ENCODE measurements around the gene NBPF3.
"Not testable (repeated sequence)": the region's sequence is repeated elsewhere in the genome, so short reads cannot be mapped to it uniquely, and the experiment has no call there.

The NBPF3 gene

GRCh38 chr1:21436488-21437340 is 3.2 kb upstream of the NBPF3 start:
- no peak for DNase-seq
- in situ Hi-C loops (cut with HindIII; ENCODE audit: low pct_ligation_motif_present, low pct_unique_long_range_greater_than_20kb, low sequenced_read_pairs) = no loop called here

- no peak for DNase-seq
- in situ Hi-C loops (cut with HindIII; ENCODE audit: low pct_ligation_motif_present, low pct_unique_long_range_greater_than_20kb, low sequenced_read_pairs) = no loop called here
Observed at GRCh38 chr1:21437341-21437640, 2.6 kb upstream of the NBPF3 start.

GRCh38 chr1:21438646-21439312 is 1.2 kb upstream of the NBPF3 start:
- DNase-seq; in situ Hi-C loops (cut with HindIII; ENCODE audit: low pct_ligation_motif_present, low pct_unique_long_range_greater_than_20kb, low sequenced_read_pairs): not testable (repeated sequence)

GRCh38 chr1:21439345-21439720 is 604 bp upstream of the NBPF3 start:
- in situ Hi-C loops (cut with HindIII; ENCODE audit: low pct_ligation_motif_present, low pct_unique_long_range_greater_than_20kb, low sequenced_read_pairs) = no loop called here
- DNase-seq = no peak

- in situ Hi-C loops (cut with HindIII; ENCODE audit: low pct_ligation_motif_present, low pct_unique_long_range_greater_than_20kb, low sequenced_read_pairs); DNase-seq: not testable (repeated sequence)
Observed at GRCh38 chr1:21440630-21441125, 741 bp downstream of the NBPF3 start.

GRCh38 chr1:21446647-21447046 is 6.7 kb downstream of the NBPF3 start:
- in situ Hi-C loops (cut with HindIII; ENCODE audit: low pct_ligation_motif_present, low pct_unique_long_range_greater_than_20kb, low sequenced_read_pairs); DNase-seq: not testable (repeated sequence)

GRCh38 chr1:21447311-21447710 is 7.4 kb downstream of the NBPF3 start:
- no peak for DNase-seq
- in situ Hi-C loops (cut with HindIII; ENCODE audit: low pct_ligation_motif_present, low pct_unique_long_range_greater_than_20kb, low sequenced_read_pairs) = no loop called here

GRCh38 chr1:21449906-21450305 is 10.0 kb downstream of the NBPF3 start:
- DNase-seq = no peak
- in situ Hi-C loops (cut with HindIII; ENCODE audit: low pct_ligation_motif_present, low pct_unique_long_range_greater_than_20kb, low sequenced_read_pairs) = no loop called here

- in situ Hi-C loops (cut with HindIII; ENCODE audit: low pct_ligation_motif_present, low pct_unique_long_range_greater_than_20kb, low sequenced_read_pairs) = no loop called here
- peak; percentile 15 for DNase-seq
Observed at GRCh38 chr1:21451212-21451611, 11.3 kb downstream of the NBPF3 start.

- no peak for DNase-seq
- in situ Hi-C loops (cut with HindIII; ENCODE audit: low pct_ligation_motif_present, low pct_unique_long_range_greater_than_20kb, low sequenced_read_pairs) = no loop called here
Observed at GRCh38 chr1:21451981-21452411, 12.1 kb downstream of the NBPF3 start.

- DNase-seq = peak; percentile 57
- in situ Hi-C loops (cut with HindIII; ENCODE audit: low pct_ligation_motif_present, low pct_unique_long_range_greater_than_20kb, low sequenced_read_pairs) = not testable (repeated sequence)
Observed at GRCh38 chr1:21453964-21454614, 14.2 kb downstream of the NBPF3 start.

GRCh38 chr1:21454904-21455303 is 15.0 kb downstream of the NBPF3 start:
- DNase-seq; in situ Hi-C loops (cut with HindIII; ENCODE audit: low pct_ligation_motif_present, low pct_unique_long_range_greater_than_20kb, low sequenced_read_pairs): not testable (repeated sequence)

- DNase-seq = no peak
- in situ Hi-C loops (cut with HindIII; ENCODE audit: low pct_ligation_motif_present, low pct_unique_long_range_greater_than_20kb, low sequenced_read_pairs) = no loop called here
Observed at GRCh38 chr1:21457654-21458053, 17.7 kb downstream of the NBPF3 start.

GRCh38 chr1:21465127-21465526 is 25.2 kb downstream of the NBPF3 start:
- in situ Hi-C loops (cut with HindIII; ENCODE audit: low pct_ligation_motif_present, low pct_unique_long_range_greater_than_20kb, low sequenced_read_pairs); DNase-seq: not testable (repeated sequence)

- DNase-seq; in situ Hi-C loops (cut with HindIII; ENCODE audit: low pct_ligation_motif_present, low pct_unique_long_range_greater_than_20kb, low sequenced_read_pairs): not testable (repeated sequence)
Observed at GRCh38 chr1:21467946-21468345, 28.0 kb downstream of the NBPF3 start.

- in situ Hi-C loops (cut with HindIII; ENCODE audit: low pct_ligation_motif_present, low pct_unique_long_range_greater_than_20kb, low sequenced_read_pairs) = no loop called here
- DNase-seq = no peak
Observed at GRCh38 chr1:21468599-21468998, 28.7 kb downstream of the NBPF3 start.

- no peak for DNase-seq
- in situ Hi-C loops (cut with HindIII; ENCODE audit: low pct_ligation_motif_present, low pct_unique_long_range_greater_than_20kb, low sequenced_read_pairs) = no loop called here
Observed at GRCh38 chr1:21469581-21469980, 29.6 kb downstream of the NBPF3 start.

GRCh38 chr1:21472861-21473260 is 32.9 kb downstream of the NBPF3 start:
- in situ Hi-C loops (cut with HindIII; ENCODE audit: low pct_ligation_motif_present, low pct_unique_long_range_greater_than_20kb, low sequenced_read_pairs) = no loop called here
- no peak for DNase-seq

- DNase-seq = no peak
- in situ Hi-C loops (cut with HindIII; ENCODE audit: low pct_ligation_motif_present, low pct_unique_long_range_greater_than_20kb, low sequenced_read_pairs) = no loop called here
Observed at GRCh38 chr1:21478356-21478755, 38.4 kb downstream of the NBPF3 start.

Measured in ACHN (cell line).